AG09319 (cell line): ENCODE results near the gene OBP2A.

Experiments used
- DNase-seq: peaks from one replicate; pipeline ENCODE4 v3.0.0-alpha.2; 2010; ENCODE audit warnings: low read depth; ENCODE audit errors: extremely low read depth
- TF ChIP-seq, protein P1 (sequence below): IDR thresholded peaks from 2 replicates; pipeline ENCODE4 v1.5.1; 2011; ENCODE audit warnings: low read depth, mild to moderate bottlenecking, inconsistent platforms, low read length, moderate library complexity

The OBP2A gene

GRCh38 chr9:135514342-135515082, 31.4 kb upstream of the OBP2A start:
- no peak for DNase-seq
- TF ChIP-seq, protein P1, sequence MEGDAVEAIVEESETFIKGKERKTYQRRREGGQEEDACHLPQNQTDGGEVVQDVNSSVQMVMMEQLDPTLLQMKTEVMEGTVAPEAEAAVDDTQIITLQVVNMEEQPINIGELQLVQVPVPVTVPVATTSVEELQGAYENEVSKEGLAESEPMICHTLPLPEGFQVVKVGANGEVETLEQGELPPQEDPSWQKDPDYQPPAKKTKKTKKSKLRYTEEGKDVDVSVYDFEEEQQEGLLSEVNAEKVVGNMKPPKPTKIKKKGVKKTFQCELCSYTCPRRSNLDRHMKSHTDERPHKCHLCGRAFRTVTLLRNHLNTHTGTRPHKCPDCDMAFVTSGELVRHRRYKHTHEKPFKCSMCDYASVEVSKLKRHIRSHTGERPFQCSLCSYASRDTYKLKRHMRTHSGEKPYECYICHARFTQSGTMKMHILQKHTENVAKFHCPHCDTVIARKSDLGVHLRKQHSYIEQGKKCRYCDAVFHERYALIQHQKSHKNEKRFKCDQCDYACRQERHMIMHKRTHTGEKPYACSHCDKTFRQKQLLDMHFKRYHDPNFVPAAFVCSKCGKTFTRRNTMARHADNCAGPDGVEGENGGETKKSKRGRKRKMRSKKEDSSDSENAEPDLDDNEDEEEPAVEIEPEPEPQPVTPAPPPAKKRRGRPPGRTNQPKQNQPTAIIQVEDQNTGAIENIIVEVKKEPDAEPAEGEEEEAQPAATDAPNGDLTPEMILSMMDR, result no peak

GRCh38 chr9:135515083-135515951, 30.6 kb upstream of the OBP2A start:
- DNase-seq, result no peak
- TF ChIP-seq, protein P1, result no peak

GRCh38 chr9:135516132-135516860, 29.6 kb upstream of the OBP2A start:
- no peak for DNase-seq

DNA sequence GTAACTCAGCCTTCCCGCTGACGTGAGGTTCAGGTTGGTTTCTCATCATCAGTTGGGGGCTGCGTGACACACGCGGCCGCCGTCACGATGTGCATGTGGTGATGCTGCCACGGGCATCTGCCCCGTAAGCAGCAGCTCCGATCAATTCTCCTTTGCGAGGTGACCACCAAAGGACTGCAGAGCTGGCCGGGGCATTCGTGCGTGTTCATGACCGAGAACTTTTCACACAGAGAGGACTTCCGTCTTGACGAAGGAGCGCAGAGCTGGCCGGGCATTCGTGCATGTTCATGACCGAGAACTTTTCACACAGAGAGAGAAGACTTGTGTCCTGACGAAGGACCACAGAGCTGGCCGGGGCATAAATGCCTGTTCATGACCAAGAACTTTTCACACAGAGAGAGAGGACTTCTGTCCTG, 28.5 kb upstream of the OBP2A start:
- DNase-seq, result no peak
- TF ChIP-seq, protein P1, result no peak

More at GRCh38 chr9:135516132-135516860, 29.6 kb upstream of the OBP2A start:
- TF ChIP-seq, protein P1, result no peak

- no peak for DNase-seq
- TF ChIP-seq, protein P1, result no peak
Observed at GRCh38 chr9:135519179-135519971, 26.6 kb upstream of the OBP2A start.

DNA sequence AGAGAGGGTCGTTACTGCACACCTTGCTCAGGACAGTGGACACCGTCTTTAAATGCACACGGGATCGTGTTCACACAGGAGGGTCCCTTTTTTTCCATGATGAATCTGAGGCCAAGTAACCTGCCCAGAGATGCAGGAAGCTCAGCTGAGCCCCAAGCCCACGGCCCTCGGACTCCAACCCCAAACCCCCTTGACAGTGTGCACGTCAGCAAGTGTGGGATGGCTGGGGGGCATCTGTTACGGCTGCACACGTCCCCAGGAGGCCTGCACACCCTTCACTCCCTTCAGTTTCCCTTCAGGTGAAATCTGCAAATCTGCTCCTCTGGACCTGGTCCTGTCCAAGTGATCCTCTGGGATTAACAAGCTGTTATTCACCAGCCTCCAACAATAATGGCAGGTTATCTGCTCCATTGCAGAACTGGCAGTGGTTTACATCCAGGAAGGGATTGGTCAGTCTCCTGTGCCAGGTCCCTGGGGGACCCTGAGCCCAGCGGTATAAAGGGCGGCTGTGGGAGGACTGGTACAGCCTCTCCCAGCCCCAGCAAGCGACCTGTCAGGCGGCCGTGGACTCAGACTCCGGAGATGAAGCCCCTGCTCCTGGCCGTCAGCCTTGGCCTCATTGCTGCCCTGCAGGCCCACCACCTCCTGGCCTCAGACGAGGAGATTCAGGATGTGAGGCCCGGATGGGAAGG, 24.9 kb upstream of the OBP2A start, which contains the start of gene LCN1:
TSS of gene LCN1 (plus strand) at position 525 of the 692 bp plus-strand sequence. CDS start at position 583, 58 bp downstream.
- TF ChIP-seq, protein P1, result no peak
- DNase-seq, result no peak
